HG02870 (cell line): ENCODE data around the gene EIF3F.
"Not testable (repeated sequence)": the region's sequence is repeated elsewhere in the genome, so short reads cannot be mapped to it uniquely, and the experiment has no call there.

ENCODE experiments used
- ATAC-seq: cut with Tn5 transposase; IDR thresholded peaks from one replicate; pipeline ENCODE4 v1.9.1; 2021; ENCODE audit warnings: mild to moderate bottlenecking, moderate library complexity; ENCODE audit not compliant: unreplicated experiment

The EIF3F gene

DNA sequence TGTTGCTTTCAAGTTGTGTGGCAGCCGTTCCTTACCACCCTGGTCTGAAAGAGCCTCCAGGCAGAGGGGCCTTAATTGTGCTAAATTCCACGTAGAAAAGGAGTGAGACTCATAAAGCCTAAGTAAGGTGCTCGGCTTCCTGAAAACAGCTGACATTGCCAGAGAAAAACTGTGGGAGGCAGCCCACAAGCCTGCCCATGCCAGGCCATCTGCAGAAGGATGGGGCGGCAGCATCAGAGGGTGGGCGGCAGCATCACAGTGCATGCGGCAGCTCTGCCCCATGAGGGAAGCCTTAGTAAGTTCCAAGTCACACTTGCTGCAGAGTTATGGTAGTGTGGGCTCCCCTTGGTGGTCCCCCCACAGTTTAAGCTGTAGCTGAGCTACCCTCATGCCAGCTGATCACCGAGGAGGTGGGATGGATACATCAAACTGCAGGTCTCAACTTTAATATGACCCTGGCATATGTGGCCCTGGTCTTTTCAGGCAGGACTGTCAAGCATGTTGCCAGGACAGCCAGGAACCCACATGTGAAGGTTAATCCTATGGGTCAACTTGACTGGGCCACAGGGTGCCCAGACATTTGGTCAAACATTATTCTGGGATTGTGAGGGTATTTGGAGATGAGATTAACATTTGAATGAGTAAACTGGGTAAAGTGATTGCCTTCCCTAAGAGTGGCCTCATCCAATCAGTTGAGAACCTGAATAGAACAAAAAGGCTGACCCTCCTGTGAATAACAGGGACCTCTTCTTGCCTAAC is 3.1 kb upstream of the EIF3F start:
- no peak for ATAC-seq

- ATAC-seq = not testable (repeated sequence)
These were observed 385 bp downstream of the EIF3F start for GRCh38 chr11:7987560-7987883.

GRCh38 chr11:7994581-7995278 is 7.6 kb downstream of the EIF3F start:
- ATAC-seq = no peak

DNA sequence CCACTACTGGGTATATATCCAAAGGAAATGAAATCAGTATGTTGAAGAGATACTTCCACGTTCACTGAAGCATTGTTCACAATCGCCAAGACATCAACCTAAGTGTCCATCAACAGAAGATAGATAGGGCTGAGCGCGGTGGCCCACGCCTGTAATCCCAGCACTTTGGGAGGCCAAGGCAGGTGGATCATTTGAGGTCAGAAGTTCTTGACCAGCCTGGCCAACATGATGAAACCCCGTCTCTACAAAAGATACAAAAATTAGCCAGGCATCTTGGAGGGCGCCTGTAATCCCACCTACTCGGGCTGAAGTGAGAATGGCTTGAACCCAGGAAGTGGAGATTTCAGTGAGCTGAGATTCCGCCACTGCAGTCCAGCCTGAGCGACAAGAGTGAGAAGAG is 12.7 kb downstream of the EIF3F start:
- ATAC-seq = no peak

DNA sequence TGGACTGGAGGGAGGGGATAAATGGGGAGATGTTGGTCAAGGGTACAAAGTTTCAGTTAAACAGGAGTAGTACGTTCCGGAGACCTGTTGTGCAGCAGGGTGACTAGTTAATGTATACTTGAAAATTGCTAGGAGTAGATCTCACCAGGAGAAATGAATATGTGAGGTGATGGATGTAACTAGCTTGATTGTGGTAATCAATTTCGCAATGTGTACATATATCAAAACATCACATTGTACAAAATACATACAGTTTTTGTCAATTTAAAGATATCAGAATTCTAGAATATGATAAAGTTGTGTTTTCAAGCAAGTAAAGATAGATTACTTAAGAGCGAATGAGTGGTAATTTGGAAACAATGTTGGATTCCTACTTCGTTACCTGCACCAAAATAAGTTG is 13.3 kb downstream of the EIF3F start:
- ATAC-seq = no peak

- no peak for ATAC-seq
These were observed 15.5 kb downstream of the EIF3F start for GRCh38 chr11:8002676-8003075.

DNA sequence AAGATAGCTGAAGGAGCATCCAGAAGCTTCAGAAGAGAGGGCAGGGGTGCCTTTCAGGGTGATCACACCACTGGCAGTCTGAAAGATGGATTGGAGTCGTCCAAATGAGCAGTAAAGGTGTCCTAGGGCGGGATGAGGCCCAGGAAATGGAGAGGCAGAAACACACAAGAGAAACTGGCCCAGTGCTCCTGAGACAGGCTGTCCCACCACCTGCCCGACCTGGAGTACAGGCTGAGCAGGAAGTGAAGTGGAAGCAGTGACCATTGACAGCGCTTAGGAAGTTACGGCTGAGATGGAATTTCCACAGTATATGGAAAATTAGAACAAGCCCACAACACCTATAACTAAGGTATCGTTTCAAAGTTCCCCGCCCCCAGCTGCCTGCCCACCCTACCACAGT is 16.1 kb downstream of the EIF3F start:
- ATAC-seq = no peak

GRCh38 chr11:8004008-8004407 is 16.9 kb downstream of the EIF3F start:
- ATAC-seq = no peak

GRCh38 chr11:8005556-8005955 is 18.4 kb downstream of the EIF3F start:
- ATAC-seq = no peak

GRCh38 chr11:8006349-8006977 is 19.3 kb downstream of the EIF3F start:
- ATAC-seq = peak; percentile 77

DNA sequence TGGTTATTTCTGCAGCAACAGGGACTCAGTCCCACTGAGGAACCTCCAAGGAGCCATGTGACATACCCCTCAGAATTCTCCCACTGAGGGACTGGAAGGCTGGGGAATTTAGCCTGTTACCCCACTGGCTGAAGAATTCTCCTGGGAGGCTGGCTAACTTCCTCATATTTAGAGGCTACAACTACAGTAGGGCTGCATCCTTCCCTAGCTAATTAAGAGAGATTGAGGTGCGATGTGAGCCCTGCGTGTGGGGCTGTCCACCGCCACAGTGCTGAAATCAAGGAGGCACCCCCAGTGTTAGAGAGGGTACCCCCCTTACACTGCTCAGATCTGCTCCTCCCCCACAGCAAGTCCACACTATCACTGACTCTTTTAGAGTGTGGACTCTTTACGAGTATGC is 21.1 kb downstream of the EIF3F start:
- ATAC-seq = no peak

- ATAC-seq = no peak
These were observed 22.7 kb downstream of the EIF3F start for GRCh38 chr11:8009856-8010255.

- no peak for ATAC-seq
These were observed 24.2 kb downstream of the EIF3F start for GRCh38 chr11:8011371-8011770.

DNA sequence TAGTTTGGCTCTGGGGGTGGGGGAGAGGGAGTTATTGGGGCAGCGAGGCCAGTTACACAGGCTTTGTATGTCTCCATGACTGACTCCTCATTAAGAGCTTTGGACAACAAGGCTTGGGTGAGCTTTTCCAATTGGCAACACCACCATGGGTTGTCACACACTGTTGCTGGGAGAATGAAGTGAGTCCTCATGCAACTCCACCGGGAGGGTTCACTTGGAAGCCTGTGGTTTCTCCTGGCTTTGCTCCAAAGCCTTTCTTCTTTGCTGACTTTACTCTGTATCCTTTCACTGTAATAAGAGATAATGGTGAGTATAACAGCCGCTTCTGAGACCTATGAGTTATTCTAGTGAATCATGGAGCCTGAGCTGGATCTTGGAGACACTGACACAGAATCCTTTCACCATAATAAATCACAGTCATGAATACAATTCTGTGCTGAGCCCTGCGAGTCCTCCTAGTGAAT is 24.9 kb downstream of the EIF3F start:
- no peak for ATAC-seq

GRCh38 chr11:8013833-8014232 is 26.7 kb downstream of the EIF3F start:
- ATAC-seq = no peak

DNA sequence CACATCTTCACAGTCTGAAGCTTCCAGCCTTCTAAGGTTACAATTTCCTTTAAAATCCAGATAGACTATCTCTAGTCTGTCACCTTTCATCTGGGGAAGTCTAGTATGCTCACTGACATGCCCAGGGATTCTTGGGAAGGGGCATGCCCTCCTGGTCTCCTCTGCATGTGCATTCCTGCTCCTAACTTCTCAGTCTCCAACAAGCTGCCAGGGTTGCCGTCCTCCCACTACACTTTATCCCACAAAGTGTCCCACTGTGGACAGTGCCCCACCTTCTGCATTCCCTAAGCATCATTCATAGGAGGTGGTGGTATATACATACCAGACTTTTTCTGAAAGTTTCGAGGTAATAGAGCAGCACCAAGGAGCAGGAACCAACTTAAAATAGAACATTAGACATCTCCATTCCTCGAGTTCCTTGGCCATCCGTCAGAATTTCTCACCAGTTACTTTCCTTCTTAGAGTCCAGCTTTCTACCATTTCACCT is 28.7 kb downstream of the EIF3F start:
- ATAC-seq = no peak

- ATAC-seq = no peak
These were observed 29.3 kb downstream of the EIF3F start for GRCh38 chr11:8016440-8016839.

- ATAC-seq = no peak
These were observed 29.9 kb downstream of the EIF3F start for GRCh38 chr11:8017071-8017470.

- no peak for ATAC-seq
These were observed 30.9 kb downstream of the EIF3F start for GRCh38 chr11:8017894-8018483.

DNA sequence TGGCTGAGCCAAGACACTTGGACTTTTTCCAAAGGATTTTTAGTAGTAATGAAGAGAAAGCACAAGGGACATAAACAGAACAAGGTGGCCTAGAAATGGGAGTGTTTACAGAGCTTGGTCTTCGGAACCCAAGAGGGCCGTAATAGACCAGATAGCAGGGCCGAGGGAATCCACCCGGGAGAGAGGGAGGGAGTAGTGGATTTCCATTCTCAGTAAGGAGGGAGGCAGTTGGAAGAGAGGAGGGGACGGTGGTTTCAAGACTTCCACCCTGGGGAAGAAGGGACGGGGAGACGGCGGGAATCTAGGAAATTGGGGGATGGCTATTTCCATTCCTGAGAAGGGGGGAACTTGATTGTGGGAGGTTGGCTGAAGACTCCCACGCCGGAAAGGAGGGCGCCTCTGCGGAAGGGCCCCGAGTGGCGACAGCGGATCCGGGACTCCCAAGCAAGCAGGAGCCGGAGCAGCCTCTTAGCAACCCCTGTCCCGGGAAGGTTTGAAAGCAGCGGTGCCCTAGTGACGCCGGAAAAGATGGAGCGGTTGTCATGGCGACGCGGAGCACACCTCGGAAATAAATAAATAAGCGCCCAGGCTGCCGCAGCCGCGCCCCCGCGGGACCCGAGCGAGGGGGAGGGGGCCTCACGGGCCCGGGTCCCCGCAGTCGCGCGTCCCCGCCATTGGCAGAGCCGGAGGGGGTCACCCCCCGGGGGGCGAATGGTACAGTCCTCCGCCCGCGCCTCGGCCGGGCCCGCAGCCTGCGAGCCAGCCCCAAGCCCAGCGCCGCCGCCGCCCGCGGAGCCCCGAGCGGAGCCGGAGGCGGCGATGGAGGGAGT is 31.6 kb downstream of the EIF3F start:
- ATAC-seq = no peak
